Embryonic facial prominence (tissue), 1 donor: Measurements from ENCODE around the gene ZNF318.
"Not testable (repeated sequence)": the region's sequence is repeated elsewhere in the genome, so short reads cannot be mapped to it uniquely, and the experiment has no call there.

Experiments used
- DNase-seq: peaks from one replicate; pipeline ENCODE4 v3.0.0-alpha.2; 2016; ENCODE audit errors: extremely low spot score

The ZNF318 gene

DNA sequence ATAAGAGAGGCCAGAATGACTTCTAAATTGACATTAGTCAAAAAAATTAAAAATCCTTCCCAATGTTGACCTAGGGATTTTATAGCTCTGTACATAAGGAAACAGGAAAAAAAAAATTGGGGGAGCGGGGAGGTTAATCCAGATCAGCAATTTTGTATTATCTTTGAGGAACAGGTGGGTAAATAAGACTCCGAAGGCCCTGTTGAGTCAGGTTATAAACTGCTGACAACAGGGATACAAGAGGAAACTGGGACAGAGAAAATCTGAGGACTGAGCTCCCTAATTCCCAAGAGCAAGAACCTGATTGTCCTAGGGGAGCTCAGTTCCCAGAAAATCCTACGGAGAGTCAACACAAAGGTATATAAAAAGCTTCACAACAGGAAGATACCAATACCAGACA is 34.0 kb downstream of the ZNF318 start:
- DNase-seq, result no peak

DNA sequence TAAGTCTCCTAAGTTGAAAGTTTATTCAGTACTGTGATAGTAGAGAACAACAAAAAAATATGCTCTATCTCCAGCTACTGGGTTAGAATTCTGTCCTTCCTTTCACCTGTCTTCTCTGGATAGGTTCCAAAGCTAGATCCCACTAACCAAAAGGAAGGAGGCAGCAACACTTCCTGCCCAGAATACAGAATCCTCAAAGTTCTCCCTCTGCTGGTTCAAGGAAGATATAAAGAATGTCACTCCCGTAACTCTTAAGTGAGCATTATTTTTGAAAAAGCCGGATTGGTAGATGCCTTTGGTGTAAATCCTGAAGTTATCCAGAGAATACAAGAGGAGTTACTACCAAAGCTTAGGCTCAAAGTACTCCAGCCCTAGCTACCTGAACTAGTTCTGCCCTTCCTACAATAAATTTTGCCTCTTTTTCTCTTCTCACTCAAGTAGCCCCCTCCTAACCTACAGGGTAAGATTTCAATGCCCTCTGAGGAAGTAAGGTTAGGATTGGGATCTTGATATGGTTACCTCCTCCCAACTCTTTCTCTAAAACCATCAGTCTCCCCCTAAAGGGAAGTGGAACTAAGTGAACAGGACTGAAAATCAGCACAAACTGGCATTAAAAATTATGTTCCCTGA is 34.9 kb downstream of the ZNF318 start:
- no peak for DNase-seq

DNA sequence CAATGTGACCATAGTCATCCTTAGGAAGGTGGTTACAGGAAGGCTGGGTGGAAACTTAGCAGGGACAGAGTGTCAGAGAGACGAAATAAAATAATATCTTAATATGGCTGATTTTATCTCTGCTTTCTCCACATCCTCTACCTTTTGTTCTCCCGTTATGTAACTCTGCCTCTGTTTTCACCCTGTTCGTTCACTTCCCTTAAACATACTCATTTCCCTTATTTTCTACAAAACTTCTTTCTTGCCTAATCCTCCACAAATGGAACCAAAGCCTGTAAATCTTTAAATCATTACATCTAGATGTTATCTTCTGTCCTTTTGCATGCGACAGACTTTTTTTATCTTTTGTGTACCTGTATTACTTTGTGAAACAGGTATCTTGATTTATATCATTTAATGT is 37.6 kb downstream of the ZNF318 start:
- DNase-seq, result no peak

DNA sequence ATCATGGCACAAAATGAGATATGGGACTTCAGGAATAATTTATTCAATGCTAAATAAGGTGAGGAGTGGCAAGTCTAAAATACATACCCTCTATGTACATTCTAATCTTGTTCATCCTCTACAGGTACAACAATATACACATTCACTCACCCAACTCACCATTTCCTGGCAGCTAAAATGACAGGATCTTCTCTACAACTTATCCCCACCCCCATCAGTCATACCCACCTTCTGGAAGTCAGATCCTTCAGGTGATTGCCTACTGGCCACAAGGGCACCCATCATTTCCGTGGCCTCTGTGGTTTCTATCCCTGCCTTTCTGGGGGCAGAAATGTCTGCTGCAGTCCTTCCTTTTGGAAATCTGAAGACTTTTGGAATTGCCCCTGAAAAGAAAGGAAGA is 38.0 kb downstream of the ZNF318 start:
- DNase-seq, result no peak

DNA sequence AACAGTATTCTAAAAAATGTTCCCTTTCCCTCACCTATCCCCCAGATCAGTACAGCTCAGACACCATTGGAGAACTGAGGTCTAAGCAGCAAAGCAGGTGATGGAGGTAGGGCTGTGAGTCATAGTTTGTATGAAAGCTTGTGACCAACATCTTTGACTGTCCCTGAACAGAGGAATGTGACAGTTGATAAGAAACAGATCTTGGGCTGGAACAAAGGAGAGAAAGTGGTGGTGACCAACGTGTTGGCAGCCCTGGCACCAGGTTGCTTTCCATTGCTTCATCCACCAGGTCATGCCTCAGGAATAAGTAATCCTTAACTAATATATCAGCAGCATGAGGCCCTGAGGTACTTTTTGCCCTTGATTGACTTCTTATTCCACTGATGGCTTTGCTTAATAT is 40.9 kb downstream of the ZNF318 start:
- no peak for DNase-seq

DNA sequence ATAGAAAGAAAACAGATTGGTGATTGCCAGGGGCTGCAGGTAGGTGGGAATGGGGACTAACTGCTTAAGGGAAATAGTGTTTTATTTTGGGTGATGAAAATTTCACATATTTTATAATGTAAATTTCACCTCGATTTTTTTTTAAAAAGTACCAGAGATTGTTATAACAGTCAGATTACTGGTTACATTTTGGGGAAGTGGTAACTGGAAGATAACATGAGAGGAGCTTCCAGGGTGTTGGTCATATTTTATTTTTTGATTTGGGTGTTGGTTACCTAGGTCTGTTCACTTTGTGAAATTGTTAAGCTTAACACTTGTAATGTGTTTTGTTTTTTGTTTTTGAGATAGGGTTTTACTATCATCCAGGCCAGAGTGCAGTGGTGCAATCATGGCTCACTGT is 43.6 kb downstream of the ZNF318 start:
- DNase-seq, result no peak

DNA sequence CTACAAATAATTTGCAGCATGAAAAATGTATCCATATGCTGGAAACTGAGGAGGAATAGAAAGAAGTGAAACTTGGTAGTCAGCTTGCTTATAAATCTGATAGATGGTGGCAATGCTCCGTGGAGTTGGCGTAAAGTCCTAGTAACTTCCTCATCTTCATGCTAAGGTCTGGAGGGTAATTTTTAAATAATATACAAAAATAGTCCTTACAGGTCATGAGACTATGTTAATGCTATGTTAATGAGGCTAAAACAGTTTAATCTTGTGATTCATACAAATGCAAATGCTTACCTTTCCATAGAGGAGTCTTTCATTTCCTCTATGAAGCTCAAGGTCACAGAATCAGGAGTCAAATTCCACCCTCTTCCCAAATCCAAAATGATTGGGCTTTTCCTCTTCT is 51.4 kb downstream of the ZNF318 start:
- no peak for DNase-seq

DNA sequence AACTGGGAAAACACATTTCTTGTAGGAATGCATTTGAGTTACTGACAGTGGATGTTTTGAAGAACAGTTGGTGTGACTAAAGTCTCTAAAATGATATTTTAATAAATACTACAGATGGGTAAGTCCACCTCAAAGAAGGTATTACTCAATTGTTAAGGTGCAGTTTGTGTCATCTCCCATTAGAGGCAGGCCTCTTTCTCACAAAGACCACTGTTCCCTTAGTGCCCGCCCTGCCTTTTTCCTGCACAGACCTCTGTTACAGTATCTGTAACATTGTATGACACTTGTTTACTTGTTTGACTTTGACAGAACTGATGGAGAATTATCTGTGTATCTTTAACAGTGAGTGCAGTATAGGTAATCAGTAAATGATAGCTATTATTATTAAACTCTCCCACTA is 55.6 kb downstream of the ZNF318 start:
- DNase-seq, result no peak

DNA sequence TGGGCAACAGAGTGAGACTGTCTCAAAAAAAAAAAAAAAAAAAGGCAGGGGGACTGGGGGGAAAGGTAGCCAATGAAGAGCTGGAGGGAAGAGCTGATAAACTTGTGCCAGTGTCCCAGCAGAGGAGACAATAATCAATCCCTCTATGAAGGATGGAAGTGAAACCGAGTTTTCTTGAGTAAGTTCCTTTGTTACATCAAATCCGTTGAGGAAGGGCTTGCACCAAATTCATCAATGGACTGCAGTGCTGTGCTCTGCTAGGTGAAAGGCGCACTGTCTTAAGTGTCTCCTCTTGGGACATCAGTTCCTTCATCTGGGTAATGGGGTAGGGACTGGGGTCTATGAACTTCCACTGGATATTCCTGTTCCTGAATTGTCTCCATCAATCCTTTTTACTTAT is 57.8 kb downstream of the ZNF318 start:
- DNase-seq, result no peak

DNA sequence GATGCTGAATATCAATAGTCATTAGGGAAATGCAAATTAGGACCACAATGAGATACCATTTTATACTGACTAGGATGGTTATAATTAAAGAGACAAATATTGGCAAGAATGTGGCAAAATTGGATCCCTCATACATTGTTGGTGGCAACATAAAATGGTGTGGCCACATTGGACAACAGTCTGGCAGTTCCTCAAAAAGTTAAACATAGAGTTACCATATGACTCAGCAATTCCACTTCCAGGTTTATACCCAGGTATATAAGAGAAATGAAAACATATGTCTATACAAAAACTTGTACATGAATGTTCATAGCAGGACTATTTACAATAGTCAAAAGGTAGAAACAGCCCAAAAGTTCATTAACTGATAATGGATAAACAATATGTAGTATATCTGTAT is 58.8 kb downstream of the ZNF318 start:
- DNase-seq, result no peak

DNA sequence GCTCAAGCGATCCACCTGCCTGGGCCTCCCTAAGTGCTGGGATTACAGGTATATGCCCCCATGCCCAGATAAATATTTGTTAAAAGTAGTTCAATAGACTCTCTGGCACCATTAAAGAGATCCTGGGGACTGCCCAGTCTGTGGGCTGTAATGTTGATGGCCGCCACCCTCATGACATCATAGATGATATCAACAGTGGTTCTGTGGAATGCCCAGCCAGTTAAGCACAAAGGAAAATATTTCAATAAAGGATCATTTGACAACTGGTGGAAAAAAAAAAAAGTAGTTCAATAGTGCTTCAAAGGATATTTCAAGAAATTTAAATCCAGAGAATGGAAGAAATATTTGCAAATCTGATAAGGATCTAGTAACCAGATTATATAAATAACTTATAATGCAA is 59.3 kb downstream of the ZNF318 start:
- no peak for DNase-seq

DNA sequence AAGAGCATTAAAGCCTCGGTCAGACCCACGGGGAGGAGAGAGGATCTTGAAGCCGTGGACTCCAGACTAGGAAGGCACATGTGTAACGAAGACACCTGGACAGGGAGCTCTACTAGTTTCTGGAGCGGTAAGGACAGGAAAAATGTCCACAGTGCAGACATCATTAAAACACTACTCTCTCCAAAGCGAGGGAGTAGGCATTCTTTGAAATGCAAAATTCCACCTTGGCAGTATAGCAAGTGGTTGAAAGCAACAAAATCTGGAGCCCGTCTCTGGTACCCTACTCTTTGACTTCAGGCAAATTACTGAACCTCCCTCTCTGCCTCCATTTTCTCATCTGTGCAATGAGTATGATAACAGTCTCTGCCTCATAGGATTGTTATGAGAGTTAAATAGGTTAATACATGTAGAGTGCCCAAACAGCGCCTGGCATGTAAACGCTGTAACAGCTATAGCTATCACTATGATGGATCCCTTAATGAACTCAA is 60.4 kb downstream of the ZNF318 start:
- no peak for DNase-seq

DNA sequence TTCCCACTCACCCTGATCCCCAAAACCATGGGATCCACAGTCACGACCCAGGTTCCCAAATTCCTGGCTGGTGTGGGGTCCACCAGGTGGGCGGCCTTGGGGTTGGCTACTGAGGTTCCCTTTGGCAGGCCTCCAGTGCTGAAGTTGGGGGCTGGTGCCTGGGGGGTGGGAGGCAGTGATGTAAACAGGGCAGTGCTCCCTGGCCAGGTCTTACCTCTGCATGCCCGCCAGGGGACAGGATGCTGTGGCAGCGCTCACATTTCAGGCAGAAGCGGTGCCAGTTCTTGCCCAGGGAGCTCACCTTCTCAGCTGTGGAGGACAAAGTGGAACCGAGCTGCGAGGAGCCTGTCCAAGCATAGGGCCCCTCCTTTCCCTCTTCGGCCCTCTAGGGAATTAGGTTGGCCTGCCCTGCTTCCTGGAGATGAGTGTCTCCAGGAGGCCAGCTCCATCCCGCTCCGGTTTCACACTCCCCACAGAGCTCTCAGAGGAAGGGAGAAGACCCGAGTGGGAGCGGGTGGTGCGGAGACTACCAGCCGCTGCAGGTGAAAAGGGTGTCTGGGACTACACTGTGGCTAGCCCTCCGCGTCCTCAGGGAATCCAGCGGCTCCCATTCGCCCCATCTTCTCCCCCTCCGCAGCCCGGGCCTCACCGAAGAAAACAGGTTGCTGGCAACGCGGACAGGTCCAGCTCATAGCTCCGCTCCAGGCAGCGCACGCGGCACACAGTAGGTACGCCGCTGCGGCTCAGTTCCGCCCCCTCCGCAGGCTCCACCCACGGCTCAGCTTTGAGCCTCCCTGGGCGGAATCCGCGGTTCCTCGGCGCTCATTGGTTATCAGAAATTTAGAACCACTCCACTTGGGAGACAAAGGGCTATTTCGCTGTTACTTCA is 61.1 kb downstream of the ZNF318 start, which contains the start of gene CRIP3:
Gene CRIP3, minus strand, starts transcription at position 726 of the 889 bp plus-strand sequence. Its CDS starts 34 bp downstream, at position 692.
- DNase-seq, result no peak

DNA sequence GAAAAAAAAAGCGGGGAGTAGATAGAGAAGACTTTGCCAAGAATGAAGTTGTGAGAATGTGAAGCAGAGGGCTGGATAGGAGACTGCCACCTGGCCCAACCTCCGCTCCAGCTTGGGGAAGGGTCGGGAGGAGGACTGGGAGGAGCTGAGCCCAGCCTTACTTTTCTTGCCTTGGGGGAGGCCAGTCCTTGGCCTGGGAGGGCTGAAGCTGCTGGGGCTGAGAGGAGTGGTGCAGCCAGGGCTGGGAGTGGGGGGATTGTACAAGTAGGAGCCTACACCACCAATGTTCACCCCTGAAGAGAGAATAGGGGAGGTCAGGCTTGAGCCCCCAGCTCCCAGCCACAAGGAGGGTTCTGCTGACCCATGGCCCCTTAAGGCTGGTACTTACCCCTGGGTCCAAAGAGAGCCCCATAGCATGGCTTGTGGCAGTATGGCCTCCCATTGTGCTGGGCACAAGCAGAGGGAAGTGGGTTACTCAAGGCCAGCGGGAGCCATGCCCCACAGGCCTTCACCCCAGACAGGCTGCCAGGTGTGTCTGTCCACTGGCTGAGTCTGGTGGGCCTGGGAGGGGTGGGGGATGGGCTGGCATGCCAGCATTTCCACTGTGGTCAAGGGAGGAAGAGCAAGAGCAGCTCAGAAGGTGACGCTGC is 61.9 kb downstream of the ZNF318 start:
- DNase-seq, result no peak

DNA sequence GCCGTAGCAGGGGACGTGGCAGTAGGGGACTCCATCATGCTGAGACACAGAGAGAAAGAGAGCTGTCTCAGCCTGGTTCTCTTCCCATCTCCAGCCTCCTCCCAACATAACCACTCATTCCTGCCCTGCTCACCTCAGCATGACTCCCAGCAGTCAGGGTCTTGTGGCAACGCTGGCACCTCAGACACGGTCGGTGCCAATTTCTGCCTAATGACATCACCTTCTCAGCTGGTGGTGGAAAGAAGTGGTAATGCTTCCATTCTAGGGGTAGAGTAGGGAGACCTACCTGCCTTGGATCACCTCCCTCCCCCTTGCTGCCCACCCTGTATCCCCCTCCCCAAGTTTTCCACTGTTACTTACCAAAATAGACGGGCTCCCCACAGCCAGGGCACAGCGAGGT is 63.4 kb downstream of the ZNF318 start:
- DNase-seq, result no peak

DNA sequence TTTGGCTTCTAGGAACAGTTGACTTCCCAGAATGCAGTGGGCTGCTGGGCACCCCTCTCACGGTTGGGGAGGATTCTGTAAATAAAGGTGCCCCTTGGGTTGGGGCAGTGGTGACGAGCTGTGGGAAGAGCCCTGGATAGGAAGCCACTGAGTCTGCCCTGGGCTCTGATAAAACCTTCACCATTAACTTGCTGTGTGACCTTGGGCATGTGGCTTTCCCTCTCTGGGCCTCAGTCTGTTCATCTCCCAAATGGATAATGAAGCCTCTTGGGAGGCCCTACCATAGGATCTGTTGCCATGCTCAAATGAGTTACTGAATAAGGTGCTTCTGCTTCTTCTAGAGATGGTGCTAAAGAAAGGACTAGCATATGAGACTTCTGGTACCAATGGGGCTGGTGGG is 64.6 kb downstream of the ZNF318 start:
- DNase-seq, result no peak

DNA sequence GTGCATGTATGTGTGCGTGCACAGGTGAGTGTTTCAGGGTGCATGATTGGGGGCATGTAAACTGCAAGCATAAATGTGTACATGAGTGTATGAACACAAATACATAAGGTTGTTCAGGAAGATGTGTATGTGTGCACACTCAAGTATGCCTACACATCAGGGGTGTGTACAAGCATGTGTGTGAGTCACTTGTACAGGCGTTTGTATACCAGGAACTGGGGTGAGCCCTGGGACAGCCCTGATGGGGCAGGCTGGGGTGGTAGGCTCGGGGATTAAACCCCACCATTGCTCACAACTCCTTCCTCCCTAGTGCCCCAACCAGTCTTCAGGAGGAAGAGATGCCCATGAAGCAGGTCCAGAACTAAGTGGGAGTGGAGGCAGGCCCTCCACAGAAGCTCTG is 65.1 kb downstream of the ZNF318 start:
- no peak for DNase-seq

DNA sequence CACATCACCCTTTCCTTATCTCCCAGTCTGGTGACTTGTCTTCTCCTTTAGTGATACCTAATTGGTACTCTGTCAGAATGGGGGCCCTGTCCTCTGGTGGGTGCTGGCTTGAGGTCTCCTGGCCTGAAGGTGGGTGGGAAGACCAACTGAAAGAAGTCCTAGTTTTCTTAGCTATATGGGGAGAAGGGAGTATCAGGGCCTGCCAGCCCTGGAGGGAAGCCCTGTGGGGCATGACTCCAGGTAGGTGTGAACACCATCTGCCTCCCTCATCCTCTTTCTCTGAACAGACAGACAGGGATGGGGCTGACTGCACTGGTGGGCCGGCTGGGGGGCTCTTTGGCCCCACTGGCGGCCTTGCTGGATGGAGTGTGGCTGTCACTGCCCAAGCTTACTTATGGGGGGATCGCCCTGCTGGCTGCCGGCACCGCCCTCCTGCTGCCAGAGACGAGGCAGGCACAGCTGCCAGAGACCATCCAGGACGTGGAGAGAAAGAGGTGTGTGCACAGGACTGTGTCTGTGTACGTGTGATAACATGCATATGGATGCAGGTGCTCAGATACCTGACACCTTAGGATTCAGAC is 65.6 kb downstream of the ZNF318 start:
- no peak for DNase-seq

DNA sequence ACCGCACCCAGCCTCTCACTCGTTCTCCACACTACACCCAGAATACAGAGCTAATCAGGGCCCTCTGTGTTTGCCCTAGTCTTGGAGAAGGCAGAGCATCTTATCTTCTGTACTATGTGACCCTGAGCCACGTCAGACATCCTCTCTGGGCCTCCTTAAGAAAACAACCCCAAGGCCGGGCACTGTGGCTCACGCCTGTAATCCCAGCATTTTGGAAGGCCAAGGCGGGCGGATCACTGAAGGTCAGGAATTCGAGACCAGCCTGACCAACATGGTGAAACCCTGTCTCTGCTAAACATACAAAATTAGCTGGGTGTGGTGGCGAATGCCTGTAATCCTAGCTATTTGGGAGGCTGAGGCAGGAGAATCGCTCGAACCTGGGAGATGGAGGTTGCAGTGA is 66.4 kb downstream of the ZNF318 start:
- not testable (repeated sequence) for DNase-seq

DNA sequence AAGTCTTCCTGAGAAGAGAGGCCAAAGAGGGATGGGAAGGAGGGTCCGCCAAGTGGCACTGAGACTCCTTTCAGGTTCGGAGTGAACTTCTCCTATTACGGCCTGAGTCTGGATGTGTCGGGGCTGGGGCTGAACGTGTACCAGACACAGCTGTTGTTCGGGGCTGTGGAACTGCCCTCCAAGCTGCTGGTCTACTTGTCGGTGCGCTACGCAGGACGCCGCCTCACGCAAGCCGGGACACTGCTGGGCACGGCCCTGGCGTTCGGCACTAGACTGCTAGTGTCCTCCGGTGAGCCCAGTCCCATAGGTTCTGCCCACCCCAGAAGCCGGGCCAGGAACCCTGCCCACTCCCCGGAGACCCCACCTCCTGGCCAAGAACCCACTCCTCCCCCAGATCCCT is 67.3 kb downstream of the ZNF318 start:
- DNase-seq, result no peak

DNA sequence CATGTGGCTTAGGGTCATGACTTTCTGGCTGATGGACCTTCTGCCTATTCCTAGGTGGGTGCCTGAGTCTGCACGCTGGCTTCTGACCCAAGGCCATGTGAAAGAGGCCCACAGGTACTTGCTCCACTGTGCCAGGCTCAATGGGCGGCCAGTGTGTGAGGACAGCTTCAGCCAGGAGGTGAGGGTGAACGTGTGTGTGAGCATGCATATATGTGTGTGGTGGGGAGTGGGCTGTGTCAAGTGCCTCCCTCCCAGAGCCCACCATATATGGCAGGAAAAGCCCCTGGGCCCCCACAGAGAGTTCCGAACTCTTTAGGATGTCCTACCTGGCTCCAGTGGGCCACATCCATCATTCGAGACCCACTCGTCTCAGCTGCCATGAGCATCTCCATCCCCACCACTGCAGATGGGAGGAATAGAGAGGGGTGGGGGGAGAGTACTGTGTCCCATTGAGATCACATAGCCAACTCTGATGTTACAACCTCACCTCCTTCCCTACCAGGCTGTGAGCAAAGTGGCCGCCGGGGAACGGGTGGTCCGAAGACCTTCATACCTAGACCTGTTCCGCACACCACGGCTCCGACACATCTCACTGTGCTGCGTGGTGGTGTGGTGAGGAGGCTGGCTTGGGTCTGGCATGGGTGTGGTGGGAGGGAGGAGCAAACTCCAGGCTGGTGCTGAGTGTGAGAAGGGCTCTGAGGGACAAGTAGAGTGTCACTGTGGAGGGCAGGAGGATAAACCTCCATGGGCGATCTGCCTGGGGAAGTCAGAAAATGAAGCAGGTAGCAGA is 68.2 kb downstream of the ZNF318 start:
- DNase-seq, result no peak
